ENCODE results near the gene LTK. TPM values are rescaled to one million over a fixed set of nuclear protein-coding genes. Genes with fewer than 3 reads are reported as not detected.

Gene LTK
- total and polyA plus RNA-seq, 4 donors: 1.3 to 10.6 (median 6.0) TPM

DNA sequence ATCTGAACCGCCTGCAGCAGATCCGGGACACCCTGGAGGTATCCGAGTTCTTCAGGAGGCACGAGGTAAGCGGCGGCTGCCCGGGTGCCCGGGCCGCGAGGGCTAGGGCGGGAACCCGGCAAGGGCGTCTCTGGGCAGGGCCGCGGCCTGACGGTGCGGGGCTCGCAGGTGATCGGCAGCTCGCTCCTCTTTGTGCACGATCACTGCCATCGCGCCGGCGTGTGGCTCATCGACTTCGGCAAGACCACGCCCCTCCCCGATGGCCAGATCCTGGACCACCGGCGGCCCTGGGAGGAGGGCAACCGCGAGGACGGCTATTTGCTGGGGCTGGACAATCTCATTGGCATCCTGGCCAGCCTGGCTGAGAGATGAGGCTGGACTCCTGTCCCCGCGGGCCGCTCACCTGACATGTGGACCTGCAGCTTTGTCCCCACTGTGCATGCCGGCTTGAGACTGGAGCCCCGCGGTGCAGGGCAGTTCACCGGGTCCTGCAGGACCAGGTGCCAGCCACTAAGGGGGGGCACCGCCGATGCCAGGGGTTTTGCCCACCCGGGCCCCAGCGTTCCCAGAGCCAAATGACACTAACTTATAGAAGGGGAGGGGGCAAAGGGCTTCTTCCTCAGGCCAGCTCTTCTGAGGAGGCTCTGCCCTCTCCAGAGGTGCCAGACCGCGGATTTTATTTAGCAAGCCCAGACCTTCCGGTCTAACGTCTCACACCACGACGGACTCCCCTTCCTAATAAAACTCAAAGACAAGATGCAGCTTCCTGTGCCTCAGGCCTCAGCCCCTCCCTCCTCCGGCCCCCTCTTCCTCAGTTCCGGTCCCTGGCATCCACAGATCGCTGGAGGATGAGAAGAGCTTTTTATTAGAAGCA lies 10.6 kb downstream of the LTK start:
- 8 to 16% methylated on average over 54 of the region's 54 CpGs for WGBS, 2 donors
- Histone ChIP-seq H3K9ac (ENCODE audit: insufficient read depth in 1 of 2, low read length in 2 of 2) (no peak overlapping the region), H3K9me3 (ENCODE audit: control insufficient read depth in 4 of 4, insufficient read depth in 3 of 4, low read length in 3 of 4) (peaks cover 0 to 2% (median 0%) of the 10 kb centered on the region in 4 donors), H3K4me3 (no peak overlapping the region), H3K27ac (ENCODE audit: low read depth in 1 of 2, low read length in 1 of 2) (no peak overlapping the region), H3K4me1 (ENCODE audit: control insufficient read depth in 5 of 5, insufficient read depth in 5 of 5, low read length in 5 of 5) (peaks cover 0 to 16% (median 4%) of the 10 kb centered on the region in 5 donors), H3K36me3 (ENCODE audit: control insufficient read depth in 4 of 4, insufficient read depth in 4 of 4, low read length in 4 of 4) (no peaks in the 10 kb centered on the region), H3K27me3 (ENCODE audit: control insufficient read depth in 3 of 3, insufficient read depth in 3 of 3, low read length in 2 of 3) (peaks cover 0 to 70% (median 51%) of the 10 kb centered on the region in 3 donors)
- DNase-seq (no peak), ATAC-seq (ENCODE audit: insufficient read depth, low FRiP score) (no peak)
- TF ChIP-seq CTCF (IDR thresholded peaks at IDR 0.05; ENCODE audit: control extremely low read depth, extremely low read depth): no peak

GRCh38 chr15:41501931-41502794 lies 11.5 kb downstream of the LTK start:
- TF ChIP-seq CTCF (IDR thresholded peaks at IDR 0.05; ENCODE audit: control extremely low read depth, extremely low read depth): no peak
- ATAC-seq (ENCODE audit: insufficient read depth, low FRiP score) (no peak), DNase-seq (no peak)
- Histone ChIP-seq H3K4me3 (no peak overlapping the region), H3K27me3 (ENCODE audit: control insufficient read depth in 3 of 3, insufficient read depth in 3 of 3, low read length in 2 of 3) (peaks cover 0 to 73% (median 48%) of the 10 kb centered on the region in 3 donors), H3K36me3 (ENCODE audit: control insufficient read depth in 4 of 4, insufficient read depth in 4 of 4, low read length in 4 of 4) (no peaks in the 10 kb centered on the region), H3K9me3 (ENCODE audit: control insufficient read depth in 4 of 4, insufficient read depth in 3 of 4, low read length in 3 of 4) (peaks cover 0 to 2% (median 0%) of the 10 kb centered on the region in 4 donors), H3K27ac (ENCODE audit: low read depth in 1 of 2, low read length in 1 of 2) (no peak overlapping the region), H3K9ac (ENCODE audit: insufficient read depth in 1 of 2, low read length in 2 of 2) (no peak overlapping the region), H3K4me1 (ENCODE audit: control insufficient read depth in 5 of 5, insufficient read depth in 5 of 5, low read length in 5 of 5) (peaks cover 0 to 16% (median 4%) of the 10 kb centered on the region in 5 donors)
- 4 to 6% methylated on average over 63 to 64 of the region's 64 CpGs for WGBS, 2 donors

GRCh38 chr15:41501191-41501917 lies 12.3 kb downstream of the LTK start:
- 4 to 6% methylated on average over 45 to 56 of the region's 56 CpGs for WGBS, 2 donors
- H3K4me3 ChIP-seq: no peak overlapping the region
- H3K27me3 ChIP-seq (ENCODE audit: control insufficient read depth in 3 of 3, insufficient read depth in 3 of 3, low read length in 2 of 3): peaks cover 0 to 81% (median 55%) of the 10 kb centered on the region in 3 donors

More at GRCh38 chr15:41501191-41501917, 12.3 kb downstream of the LTK start:
- TF ChIP-seq CTCF (IDR thresholded peaks at IDR 0.05; ENCODE audit: control extremely low read depth, extremely low read depth): no peak
- no peak for DNase-seq
- Histone ChIP-seq H3K9ac (ENCODE audit: insufficient read depth in 1 of 2, low read length in 2 of 2) (no peak overlapping the region), H3K4me1 (ENCODE audit: control insufficient read depth in 5 of 5, insufficient read depth in 5 of 5, low read length in 5 of 5) (peaks cover 0 to 16% (median 4%) of the 10 kb centered on the region in 5 donors), H3K36me3 (ENCODE audit: control insufficient read depth in 4 of 4, insufficient read depth in 4 of 4, low read length in 4 of 4) (no peaks in the 10 kb centered on the region), H3K27ac (ENCODE audit: low read depth in 1 of 2, low read length in 1 of 2) (no peak overlapping the region), H3K9me3 (ENCODE audit: control insufficient read depth in 4 of 4, insufficient read depth in 3 of 4, low read length in 3 of 4) (peaks cover 0 to 2% (median 0%) of the 10 kb centered on the region in 4 donors)
- no peak for ATAC-seq (ENCODE audit: insufficient read depth, low FRiP score)

Measured in lung (tissue), 12 donors.